HG02798 (cell line): ENCODE data around the gene TAL2.

Experiments
- ATAC-seq: cut with Tn5 transposase; IDR thresholded peaks from one replicate; pipeline ENCODE4 v1.9.1; 2021; ENCODE audit warnings: mild to moderate bottlenecking; ENCODE audit not compliant: unreplicated experiment, poor library complexity

TAL2 gene

DNA sequence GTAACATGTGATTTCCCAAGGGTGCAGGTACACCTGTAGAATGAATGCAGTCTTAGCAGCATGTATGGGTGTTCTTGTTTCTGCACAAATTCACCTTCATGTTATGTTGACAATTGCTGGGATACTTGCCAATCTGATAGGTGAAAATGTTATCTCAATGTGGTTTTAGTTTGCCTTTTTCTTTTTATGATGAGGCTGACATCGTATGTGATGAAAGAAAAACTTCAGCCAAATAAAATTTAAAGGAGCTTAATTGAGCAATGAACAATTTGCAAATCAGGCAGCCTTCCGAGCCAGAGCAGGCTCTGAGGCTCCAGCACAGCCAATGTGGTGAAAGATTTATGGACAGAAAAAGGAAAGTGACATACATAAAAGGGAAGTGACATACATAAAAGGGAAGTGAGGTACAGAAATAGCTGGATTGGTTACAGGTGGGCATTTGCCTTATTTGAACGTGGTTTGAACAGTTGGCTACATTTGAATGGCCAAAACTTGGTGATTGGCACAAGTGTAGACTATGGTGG, 10.5 kb downstream of the TAL2 start:
- ATAC-seq: no peak

DNA sequence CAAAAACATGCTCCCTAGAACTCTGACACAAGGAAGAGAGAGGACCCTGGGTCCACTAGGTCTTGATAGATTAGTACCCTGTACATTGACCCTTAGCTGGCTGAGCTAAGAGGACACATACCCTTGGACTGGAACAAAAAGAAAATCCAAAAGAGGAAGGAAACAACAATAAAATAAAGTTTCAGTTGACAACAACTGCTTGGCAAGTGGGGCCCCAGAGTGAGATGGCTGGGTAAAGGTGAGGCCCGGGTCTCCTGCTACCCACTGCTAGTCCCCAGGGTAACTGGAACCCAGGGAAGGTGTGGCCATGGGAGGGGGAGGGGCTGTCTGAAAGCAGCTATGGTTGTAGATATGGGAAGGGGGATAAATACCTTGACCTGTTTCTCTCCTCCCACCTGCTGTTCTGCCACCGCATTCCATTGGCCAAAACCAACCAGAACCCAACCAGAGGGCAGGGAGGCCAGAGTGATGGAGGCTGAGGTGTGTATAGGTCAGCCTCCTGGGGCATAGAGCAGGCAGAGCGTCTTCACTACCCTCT, 11.7 kb downstream of the TAL2 start:
- ATAC-seq: no peak

GRCh38 chr9:105676351-105676923, 14.2 kb downstream of the TAL2 start:
- no peak for ATAC-seq

DNA sequence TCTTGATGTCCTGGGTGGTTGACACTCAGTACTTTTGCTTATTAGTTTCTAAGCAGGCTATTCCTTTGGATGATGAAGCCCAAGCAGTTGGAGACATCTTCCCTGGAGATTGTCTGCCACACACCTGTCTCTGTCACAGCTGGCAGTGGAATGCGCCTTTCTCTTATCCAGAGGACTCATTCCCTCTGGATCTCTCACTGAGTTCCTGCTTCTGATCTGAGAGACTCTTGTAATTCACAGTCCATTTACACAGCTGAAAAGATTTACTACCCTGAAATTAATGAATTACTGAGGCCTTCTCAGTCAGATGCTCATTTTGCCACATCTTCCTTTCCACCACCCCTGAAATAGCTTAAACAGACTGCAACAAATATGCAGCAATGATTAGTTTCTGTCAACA, 15.9 kb downstream of the TAL2 start:
- ATAC-seq: no peak

- no peak for ATAC-seq
Measured at GRCh38 chr9:105678781-105679180, 16.5 kb downstream of the TAL2 start.

- ATAC-seq: no peak
Measured at GRCh38 chr9:105679257-105680022, 17.2 kb downstream of the TAL2 start.

DNA sequence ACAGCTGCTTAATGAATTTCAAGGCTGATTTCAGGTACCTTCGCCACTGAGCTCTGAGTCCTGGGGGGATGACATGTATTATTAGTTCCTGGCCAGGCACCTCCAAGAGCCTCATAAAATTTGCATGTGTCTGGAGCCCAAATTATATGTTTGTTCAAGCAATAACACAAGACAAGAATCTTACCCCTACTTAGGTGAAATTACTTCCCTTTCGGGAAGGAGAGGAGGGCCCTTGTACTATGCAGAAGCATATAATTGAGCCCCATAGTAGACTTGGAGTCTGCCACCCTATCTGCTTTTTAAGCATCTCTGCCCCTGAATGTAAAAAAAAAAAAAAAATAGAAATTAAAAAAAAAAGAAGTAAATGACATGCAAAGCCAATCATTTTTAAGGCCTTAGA, 19.1 kb downstream of the TAL2 start:
- ATAC-seq: no peak

DNA sequence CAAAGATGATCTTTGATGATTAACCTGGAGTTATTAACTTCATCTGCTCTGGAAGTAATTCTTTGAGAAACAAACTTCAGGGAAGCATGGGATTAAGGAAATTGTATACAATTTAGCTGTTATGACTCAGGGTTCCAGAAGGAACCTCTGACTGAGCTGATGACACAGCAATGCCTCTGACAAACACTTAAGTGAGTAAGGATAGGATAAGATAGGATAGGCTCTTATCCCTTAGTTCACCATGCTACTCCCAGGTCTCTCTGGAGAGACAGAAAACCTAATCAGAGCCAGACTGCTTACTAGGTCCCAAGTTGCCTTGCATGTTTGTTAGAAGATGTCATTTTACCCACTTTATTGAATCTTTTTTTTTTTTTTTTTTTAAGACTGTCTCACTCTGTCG, 19.5 kb downstream of the TAL2 start:
- no peak for ATAC-seq

DNA sequence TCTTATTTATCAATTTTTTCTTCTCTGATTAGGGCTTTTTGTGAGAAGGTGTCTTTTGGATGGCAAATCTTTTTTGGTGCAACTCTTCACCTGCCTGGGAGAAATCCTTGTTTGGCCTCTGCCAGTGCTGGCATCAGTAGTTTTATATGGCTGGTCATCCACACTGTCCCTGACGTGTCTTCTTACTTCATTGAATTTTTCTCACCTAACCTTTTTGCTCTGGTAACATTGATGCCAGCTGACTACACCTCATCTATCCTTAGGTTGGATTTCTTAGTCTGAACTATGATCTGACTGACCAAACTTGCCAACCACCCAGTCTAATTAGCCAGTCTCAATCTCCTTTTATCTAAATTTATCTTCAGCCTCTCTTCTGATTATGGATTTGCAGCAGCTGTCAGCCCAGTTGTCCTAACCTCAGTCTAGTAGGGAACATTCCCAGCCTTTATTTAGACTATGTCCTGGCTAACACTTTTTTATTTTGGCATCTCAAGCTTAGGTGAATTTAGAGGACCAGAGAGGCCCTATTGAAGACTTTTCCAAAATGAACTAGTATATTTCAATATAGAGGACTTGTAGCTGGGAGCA, 21.5 kb downstream of the TAL2 start:
- no peak for ATAC-seq

- ATAC-seq: no peak
Measured at GRCh38 chr9:105686936-105687335, 24.7 kb downstream of the TAL2 start.

DNA sequence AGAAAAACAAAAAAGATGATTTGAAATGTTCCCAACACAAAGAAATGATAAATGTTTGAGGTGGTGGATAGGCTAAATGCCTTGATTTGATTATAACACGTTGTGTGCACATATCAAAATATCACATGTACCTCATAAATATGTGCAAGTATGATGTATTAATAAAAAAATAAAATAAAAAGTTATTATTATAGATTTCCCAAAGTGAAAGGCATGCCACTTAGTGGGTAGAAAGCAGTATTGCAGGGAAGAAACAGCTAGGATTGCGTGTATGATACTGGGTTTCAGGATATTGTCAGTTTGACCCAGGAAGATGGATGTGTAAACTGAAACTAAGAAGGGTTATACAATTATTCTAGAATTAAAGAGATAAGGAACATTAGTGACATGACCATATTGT, 28.5 kb downstream of the TAL2 start:
- no peak for ATAC-seq

GRCh38 chr9:105693435-105694189, 31.4 kb downstream of the TAL2 start:
- ATAC-seq: peak; percentile 24

DNA sequence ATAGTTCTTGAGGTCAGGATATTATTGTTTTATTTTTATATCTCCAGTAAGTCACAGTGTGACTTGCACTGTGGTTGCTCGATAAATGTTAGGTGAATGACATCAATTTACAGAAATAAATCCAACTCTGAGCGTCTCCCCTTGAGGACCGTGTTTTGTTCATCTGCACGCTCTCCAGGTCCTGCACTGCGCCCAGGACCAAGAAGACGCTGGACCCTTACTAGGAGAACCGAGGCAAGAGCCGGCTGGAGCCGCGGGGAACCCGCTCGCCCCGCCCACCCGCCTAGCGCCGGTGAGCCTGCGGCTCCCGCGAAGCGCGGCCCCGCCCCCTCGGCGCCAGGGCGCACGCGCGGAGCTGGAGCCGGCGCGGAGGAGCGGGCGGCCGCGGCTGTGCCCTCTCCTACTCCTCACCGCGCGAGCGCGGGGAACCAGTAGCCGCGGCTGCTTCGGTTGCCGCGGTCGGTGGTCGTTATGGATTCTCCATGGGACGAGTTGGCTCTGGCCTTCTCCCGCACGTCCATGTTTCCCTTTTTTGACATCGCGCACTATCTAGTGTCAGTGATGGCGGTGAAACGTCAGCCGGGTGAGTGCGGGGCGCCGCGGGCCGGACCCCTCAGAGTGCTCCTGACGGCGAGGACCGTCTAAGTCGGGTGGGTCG, 32.1 kb downstream of the TAL2 start, which contains the start of gene TMEM38B:
TSS of gene TMEM38B (plus strand) at position 352 of the 658 bp plus-strand sequence. CDS start at position 472, 120 bp downstream.
- ATAC-seq: peak; percentile 81

- peak; percentile 68 for ATAC-seq
Measured at GRCh38 chr9:105694848-105695581, 32.8 kb downstream of the TAL2 start.

DNA sequence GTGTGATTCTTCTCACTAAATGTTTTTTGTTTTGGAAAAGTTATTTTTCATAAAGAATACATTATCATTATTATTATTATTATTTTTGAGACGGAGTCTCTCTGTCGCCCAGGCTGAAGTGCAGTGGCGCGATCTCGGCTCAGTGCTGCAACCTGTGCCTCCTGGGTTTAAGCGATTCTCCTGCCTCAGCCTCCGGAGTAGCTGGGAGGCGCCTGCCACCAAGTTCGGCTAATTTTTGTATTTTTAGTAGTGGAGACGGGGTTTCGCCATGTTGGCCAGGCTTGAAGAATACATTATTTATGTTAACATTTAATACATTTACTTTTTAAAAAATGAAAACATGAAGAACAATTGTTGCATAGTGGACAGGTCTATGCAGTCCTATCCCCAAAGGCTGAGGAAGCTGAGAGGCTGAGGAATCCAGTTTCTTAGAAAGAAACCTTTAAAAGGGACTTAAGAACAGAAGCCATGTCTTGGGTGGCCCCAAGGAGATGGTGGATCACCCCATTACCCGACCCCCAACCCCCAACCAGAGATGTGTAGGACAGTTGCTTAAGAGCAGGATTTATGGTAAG, 34.0 kb downstream of the TAL2 start:
- ATAC-seq: no peak

DNA sequence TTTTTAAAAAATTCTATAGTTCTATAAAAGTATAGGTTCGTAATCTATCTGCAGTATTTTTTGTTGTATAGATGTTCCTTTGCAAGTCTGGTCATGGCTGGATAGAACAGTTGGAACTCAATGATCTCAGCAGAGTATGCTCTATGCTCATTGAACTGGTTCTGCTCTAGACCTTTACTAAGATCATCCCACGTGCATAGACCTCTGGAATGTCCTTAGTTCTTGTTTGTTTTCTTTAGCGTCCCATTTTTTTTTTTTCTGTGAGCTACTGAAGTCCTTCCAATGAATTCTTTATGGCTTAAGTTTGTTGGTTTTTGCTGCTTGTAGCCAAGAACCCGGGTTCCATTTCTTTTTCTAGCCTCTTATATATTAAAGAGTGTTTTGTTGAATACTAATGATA, 35.6 kb downstream of the TAL2 start:
- no peak for ATAC-seq

DNA sequence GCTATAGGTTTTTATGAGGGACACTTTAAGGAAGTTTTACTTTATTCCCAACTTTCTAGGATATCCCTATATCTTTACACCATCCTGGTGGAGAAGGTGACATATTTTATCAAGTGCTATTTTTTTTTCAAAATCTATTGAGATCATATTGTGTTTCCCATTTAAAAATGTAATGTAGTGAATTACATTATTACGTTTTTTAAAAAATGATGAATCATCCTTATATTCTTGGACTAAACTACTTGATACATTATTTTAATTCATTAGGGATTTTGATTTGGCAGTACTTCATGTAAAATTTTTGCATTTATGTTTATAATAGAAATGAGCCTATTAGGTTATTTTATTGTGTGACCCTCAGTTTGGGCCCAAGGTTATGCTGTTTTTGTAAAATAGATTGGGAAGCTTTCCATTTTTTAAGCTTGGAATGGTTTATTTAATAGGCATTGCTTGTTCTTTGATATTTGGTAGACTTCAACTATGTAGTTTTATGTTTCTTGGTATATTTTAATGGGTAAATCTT, 36.2 kb downstream of the TAL2 start:
- no peak for ATAC-seq

DNA sequence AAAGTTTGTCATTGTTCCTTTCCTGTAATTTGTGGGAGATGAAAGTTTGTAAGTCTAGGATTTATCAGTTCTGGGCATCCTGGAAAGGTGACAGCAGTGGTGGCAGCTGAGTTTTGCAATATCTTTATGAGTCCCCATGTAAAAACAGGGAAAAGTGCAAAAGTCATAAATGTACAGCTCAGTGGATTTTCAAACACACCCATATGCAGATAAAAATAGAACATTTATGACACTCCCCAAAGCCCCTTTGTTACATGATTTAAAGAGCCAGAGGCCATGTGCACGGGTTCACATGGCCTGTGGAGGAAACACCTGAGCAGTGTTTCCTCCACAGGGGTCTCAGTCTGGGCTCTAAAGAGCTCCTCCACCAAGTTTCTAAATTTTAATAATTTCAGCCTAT, 38.4 kb downstream of the TAL2 start:
- no peak for ATAC-seq

- no peak for ATAC-seq
Measured at GRCh38 chr9:105701145-105701544, 38.9 kb downstream of the TAL2 start.
